GM12878 (cell line): Measurements from ENCODE around the gene MYH9. TPM values are rescaled to one million over a fixed set of nuclear protein-coding genes. Genes with fewer than 3 reads are reported as not detected.
A peak's percentile ranks its signal among the peaks of the same experiment; 100 is the strongest.

Experiments used
- CUX1 ChIP-seq: IDR thresholded peaks from 2 replicates; pipeline ENCODE4 v1.6.1; 2012; ENCODE audit warnings: improper control_type of control experiment, low read depth, low read length; ENCODE audit not compliant: insufficient replicate concordance
- RELB ChIP-seq: fragments of 450-650 bp; IDR thresholded peaks from 2 replicates; pipeline ENCODE4 v1.6.1; 2017; ENCODE audit warnings: low read depth, mild to moderate bottlenecking, moderate library complexity
- polyA plus RNA-seq, 11 experiments: library from polyadenylated mRNA; depleted of rRNA in 4 of 11; unstranded in 6 of 11; stranded (reverse) in 5 of 11; fragments of >200 nt; fragmentation: Nextera tagmentation in 4 of 11; fragmentation: Illumina TruSeq in 1 of 11; extraction: Ambion mirVana in 4 of 11; extraction: Trizol in 1 of 11; gene quantifications; 1 replicate in 1 of 11; 2 replicates in 10 of 11; pipeline versions ENCODE4 v1.2.1 to v1.2.3, GENCODE V29; 2011 to 2016; ENCODE audit warnings: inconsistent platforms in 2 of 11, missing spikeins in 2 of 11, low read depth in 1 of 11
- total RNA-seq, 4 experiments: library from RNA; depleted of rRNA in 3 of 4; stranded (reverse); fragments of >200 nt in 3 of 4; fragmentation: Illumina TruSeq in 1 of 4; extraction: Trizol in 1 of 4; gene quantifications; 2 replicates each; pipeline versions ENCODE4 v1.2.1 to v1.2.3, GENCODE V29; 2013 to 2021

Gene MYH9
- total and polyA plus RNA-seq, 10 of the 15 experiments (the other 5 are each of a cell fraction or from before 2014, with no cell fraction given), result 5.1 to 525 (median 145) TPM

- TF ChIP-seq RELB (peak; percentile 6; the same call in 1 of the 2 replicates), CUX1 (no peak)
Measured at GRCh38 chr22:36359470-36359996, 28.2 kb downstream of the MYH9 start (continued).
